MM.1S (cell line): Measurements from ENCODE around the gene PDPN.

Source experiments
- DNase-seq: peaks from one replicate; pipeline ENCODE4 v3.0.0-alpha.2; 2015
- H2AFZ ChIP-seq: fragments of 300-600 bp; sonication (generic); 2 replicates; pipeline ENCODE4 v1.6.0; 2016; ENCODE audit warnings: antibody characterized with exemption, low read length
- H3F3A ChIP-seq: fragments of 300-600 bp; sonication (generic); 2 replicates; pipeline ENCODE4 v1.6.1; 2016; ENCODE audit warnings: mild to moderate bottlenecking, antibody characterized with exemption, low read length, moderate library complexity, mixed read lengths; ENCODE audit not compliant: insufficient read depth
- H3K27ac ChIP-seq: fragments of 300-600 bp; sonication (generic); 2 replicates; pipeline ENCODE4 v1.5.1; 2016; ENCODE audit warnings: mild to moderate bottlenecking, low read length
- H3K27me3 ChIP-seq: fragments of 300-600 bp; sonication (generic); replicated peaks from 2 replicates; pipeline ENCODE4 v1.6.0; 2016; ENCODE audit warnings: low read length; ENCODE audit not compliant: insufficient read depth
- H3K36me3 ChIP-seq: fragments of 300-600 bp; sonication (generic); replicated peaks from 2 replicates; pipeline ENCODE4 v1.6.1; 2016; ENCODE audit warnings: mild to moderate bottlenecking, low read length, mixed read lengths; ENCODE audit not compliant: insufficient read depth
- H3K4me1 ChIP-seq: fragments of 300-600 bp; sonication (generic); 2 replicates; pipeline ENCODE4 v1.6.1; 2016; ENCODE audit warnings: low read length, mixed read lengths
- H3K4me2 ChIP-seq: fragments of 300-600 bp; sonication (generic); 2 replicates; pipeline ENCODE4 v1.6.0; 2016; ENCODE audit warnings: low read depth, low read length
- H3K4me3 ChIP-seq: fragments of 300-600 bp; sonication (generic); 2 replicates; pipeline ENCODE4 v1.5.1; 2016; ENCODE audit warnings: low read length, mixed read lengths
- H3K79me2 ChIP-seq: fragments of 300-600 bp; sonication (generic); 2 replicates; pipeline ENCODE4 v1.6.1; 2016; ENCODE audit warnings: mixed run types, low read length, mixed read lengths
- H3K9ac ChIP-seq: fragments of 300-600 bp; sonication (generic); 2 replicates; pipeline ENCODE4 v1.6.1; 2016; ENCODE audit warnings: low read length, mixed read lengths
- H3K9me2 ChIP-seq: fragments of 300-600 bp; sonication (generic); replicated peaks from 2 replicates; pipeline ENCODE4 v1.6.1; 2016; ENCODE audit warnings: mild to moderate bottlenecking, low read length, mixed read lengths; ENCODE audit not compliant: insufficient read depth
- H3K9me3 ChIP-seq: fragments of 300-600 bp; sonication (generic); replicated peaks from 2 replicates; pipeline ENCODE4 v1.6.1; 2016; ENCODE audit warnings: mild to moderate bottlenecking, low read length, mixed read lengths; ENCODE audit not compliant: insufficient read depth
- H4K20me1 ChIP-seq: fragments of 300-600 bp; sonication (generic); 2 replicates; pipeline ENCODE4 v1.6.1; 2016; ENCODE audit warnings: mild to moderate bottlenecking, low read length, moderate library complexity, mixed read lengths; ENCODE audit not compliant: insufficient read depth
- EZH2 ChIP-seq: fragments of 300-600 bp; sonication (generic); optimal IDR thresholded peaks from 2 replicates; pipeline ENCODE3; 2017; ENCODE audit warnings: low read depth, mild to moderate bottlenecking, antibody characterized with exemption, low read length, mixed read lengths
- EZH2phosphoT487 ChIP-seq: fragments of 300-600 bp; sonication (generic); IDR thresholded peaks from 2 replicates; pipeline ENCODE4 v1.6.1; 2018; ENCODE audit warnings: antibody characterized with exemption, low read length
- TF ChIP-seq, protein P1 (sequence below): fragments of 300-600 bp; sonication (generic); IDR thresholded peaks from 2 replicates; pipeline ENCODE4 v1.5.1; 2016; ENCODE audit warnings: antibody characterized with exemption, low read length, mixed read lengths

Gene PDPN

DNA sequence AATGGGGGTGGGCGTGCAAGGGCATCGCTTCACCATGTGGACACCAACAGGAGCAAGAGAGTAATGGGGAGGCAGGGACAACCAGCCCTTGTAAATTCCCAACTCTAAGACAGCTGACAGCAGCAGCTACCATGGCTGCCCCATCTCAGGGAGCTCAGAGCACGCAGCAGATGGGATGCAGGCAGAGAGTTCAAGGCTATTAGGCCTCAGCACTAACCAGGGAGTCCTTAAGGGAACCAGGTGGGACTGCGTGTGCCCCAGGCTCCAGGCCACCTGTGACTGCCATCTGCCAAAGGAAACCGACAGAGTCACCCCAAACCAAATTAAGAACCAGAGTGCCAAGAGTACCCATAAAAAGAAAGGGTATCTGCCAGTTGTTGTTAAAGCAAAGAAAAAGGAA lies 82.7 kb downstream of the PDPN start:
- H3K79me2 ChIP-seq = no peaks in the 10 kb centered on the region
- no peaks in the 10 kb centered on the region for H3F3A ChIP-seq
- H3K9me2 ChIP-seq = no peaks in the 10 kb centered on the region
- H3K4me1 ChIP-seq = 0 out of 2 replicates have a peak, but pooled peaks cover 4% of the 10 kb centered on the region
- no peaks in the 10 kb centered on the region for H3K27me3 ChIP-seq
- H3K9ac ChIP-seq = no peak overlapping the region
- H3K4me3 ChIP-seq = no peak overlapping the region
- H3K27ac ChIP-seq = no peak overlapping the region
- H3K4me2 ChIP-seq = no peak overlapping the region
- H4K20me1 ChIP-seq = no peaks in the 10 kb centered on the region
- TF ChIP-seq EZH2 (no peak), EZH2phosphoT487 (no peak)
- TF ChIP-seq, protein P1, sequence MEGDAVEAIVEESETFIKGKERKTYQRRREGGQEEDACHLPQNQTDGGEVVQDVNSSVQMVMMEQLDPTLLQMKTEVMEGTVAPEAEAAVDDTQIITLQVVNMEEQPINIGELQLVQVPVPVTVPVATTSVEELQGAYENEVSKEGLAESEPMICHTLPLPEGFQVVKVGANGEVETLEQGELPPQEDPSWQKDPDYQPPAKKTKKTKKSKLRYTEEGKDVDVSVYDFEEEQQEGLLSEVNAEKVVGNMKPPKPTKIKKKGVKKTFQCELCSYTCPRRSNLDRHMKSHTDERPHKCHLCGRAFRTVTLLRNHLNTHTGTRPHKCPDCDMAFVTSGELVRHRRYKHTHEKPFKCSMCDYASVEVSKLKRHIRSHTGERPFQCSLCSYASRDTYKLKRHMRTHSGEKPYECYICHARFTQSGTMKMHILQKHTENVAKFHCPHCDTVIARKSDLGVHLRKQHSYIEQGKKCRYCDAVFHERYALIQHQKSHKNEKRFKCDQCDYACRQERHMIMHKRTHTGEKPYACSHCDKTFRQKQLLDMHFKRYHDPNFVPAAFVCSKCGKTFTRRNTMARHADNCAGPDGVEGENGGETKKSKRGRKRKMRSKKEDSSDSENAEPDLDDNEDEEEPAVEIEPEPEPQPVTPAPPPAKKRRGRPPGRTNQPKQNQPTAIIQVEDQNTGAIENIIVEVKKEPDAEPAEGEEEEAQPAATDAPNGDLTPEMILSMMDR = no peak
- no peak for DNase-seq
- no peaks in the 10 kb centered on the region for H3K36me3 ChIP-seq
- 0 out of 2 replicates have a peak overlapping the region, but pooled peaks have one; percentile 5 for H2AFZ ChIP-seq
- H3K9me3 ChIP-seq = no peaks in the 10 kb centered on the region
